ENCODE measurements around the gene CEACAM16. TPM values are rescaled to one million over a fixed set of nuclear protein-coding genes. Genes with fewer than 3 reads are reported as not detected.

The CEACAM16 gene
- total RNA-seq, 2 experiments from 2014 or later = not detected

DNA sequence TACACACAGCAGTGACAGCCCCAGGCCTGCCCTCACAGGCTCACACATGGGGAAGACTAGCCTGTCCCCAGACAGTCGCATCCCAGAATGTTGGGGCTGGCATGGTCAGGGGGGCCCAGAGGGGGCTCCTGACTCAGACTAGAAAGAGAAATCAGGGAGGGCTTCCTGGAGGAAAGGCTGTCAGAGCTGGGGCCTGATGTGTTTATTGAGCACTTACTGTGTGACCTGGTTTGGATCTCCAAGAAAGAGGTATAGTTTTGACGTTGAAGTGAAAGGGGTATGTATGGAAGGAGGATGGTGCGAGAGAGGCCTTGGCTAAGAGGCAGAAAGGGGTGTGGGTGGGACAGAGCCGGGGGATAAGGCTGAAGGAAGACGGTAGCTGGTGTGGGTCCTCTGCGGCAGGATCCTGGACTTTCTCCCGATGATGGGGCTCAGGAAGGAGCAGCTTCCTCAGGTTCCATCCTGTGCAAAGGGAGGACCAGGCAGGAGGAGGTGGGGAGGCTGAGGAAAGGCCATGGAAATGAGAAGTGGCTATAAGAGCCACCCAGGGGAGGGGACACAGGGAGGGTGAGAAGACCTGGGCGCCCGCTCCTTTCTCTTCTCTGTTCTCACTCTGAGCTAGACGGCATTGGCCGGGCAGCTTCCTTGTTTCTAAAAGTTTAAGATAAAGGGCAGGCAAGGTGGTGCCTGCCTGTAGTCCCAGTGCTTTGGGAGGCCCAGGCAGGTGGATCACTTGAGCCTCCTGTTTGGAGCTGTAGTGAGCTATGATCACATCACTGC lies 33.5 kb downstream of the CEACAM16 start:
- Histone ChIP-seq H3K9me3 (ENCODE audit: low read length) (no peaks in the 10 kb centered on the region), H3K4me2 (ENCODE audit: low read length) (no peak overlapping the region), H3K9me2 (ENCODE audit: insufficient read depth, low read length) (no peaks in the 10 kb centered on the region), H3K36me3 (ENCODE audit: insufficient read depth, low read length) (no peaks in the 10 kb centered on the region), H3K4me1 (ENCODE audit: insufficient read depth, low read length, poor library complexity, severe bottlenecking) (peaks cover 6% of the 10 kb centered on the region), H3K27ac (ENCODE audit: low read depth, low read length, poor library complexity, severe bottlenecking) (no peak overlapping the region), H2AFZ (ENCODE audit: low read length) (no peak overlapping the region), H3K79me2 (ENCODE audit: insufficient read depth, low read depth, low read length) (no peaks in the 10 kb centered on the region), H3K4me3 (ENCODE audit: low read depth, low read length, poor library complexity, severe bottlenecking) (no peak overlapping the region), H4K20me1 (ENCODE audit: insufficient read depth, low read length) (no peaks in the 10 kb centered on the region)
- CTCF ChIA-PET (ENCODE audit: unreplicated experiment) = no interaction called here
- no peak for DNase-seq (ENCODE audit: low spot score)
- intact Hi-C loops (cut with micrococcal nuclease; ENCODE audit: unreplicated experiment) = no loop called here
- POLR2A ChIA-PET = no interaction called here
- BruUV-seq (replicated peaks) = no TSS peak
- no peak for TF ChIP-seq EZH2phosphoT487 (IDR thresholded peaks at IDR 0.05; ENCODE audit: borderline replicate concordance, low read depth, low read length)
- TF ChIP-seq, protein P1, sequence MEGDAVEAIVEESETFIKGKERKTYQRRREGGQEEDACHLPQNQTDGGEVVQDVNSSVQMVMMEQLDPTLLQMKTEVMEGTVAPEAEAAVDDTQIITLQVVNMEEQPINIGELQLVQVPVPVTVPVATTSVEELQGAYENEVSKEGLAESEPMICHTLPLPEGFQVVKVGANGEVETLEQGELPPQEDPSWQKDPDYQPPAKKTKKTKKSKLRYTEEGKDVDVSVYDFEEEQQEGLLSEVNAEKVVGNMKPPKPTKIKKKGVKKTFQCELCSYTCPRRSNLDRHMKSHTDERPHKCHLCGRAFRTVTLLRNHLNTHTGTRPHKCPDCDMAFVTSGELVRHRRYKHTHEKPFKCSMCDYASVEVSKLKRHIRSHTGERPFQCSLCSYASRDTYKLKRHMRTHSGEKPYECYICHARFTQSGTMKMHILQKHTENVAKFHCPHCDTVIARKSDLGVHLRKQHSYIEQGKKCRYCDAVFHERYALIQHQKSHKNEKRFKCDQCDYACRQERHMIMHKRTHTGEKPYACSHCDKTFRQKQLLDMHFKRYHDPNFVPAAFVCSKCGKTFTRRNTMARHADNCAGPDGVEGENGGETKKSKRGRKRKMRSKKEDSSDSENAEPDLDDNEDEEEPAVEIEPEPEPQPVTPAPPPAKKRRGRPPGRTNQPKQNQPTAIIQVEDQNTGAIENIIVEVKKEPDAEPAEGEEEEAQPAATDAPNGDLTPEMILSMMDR (conservative IDR thresholded peaks at IDR 0.05; ENCODE audit: low read length) = no peak

DNA sequence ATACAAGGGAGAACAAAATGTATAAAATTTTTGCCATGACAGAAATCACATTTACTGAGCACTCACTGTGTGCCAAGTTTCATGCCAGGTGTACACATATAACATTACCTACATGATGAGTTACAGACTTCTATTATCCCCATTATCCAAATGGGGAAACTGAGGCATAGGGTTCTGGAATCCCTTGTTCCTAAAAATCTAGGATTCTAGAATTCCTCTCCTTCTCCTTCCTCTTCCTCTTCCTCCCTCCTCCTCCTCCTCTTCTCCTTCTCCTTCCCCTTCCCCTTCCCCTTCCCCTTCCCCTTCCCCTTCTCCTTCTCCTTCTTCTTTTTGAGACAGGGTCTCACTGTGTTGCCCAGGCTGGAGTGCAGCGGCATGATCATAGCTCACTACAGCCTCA lies 35.4 kb downstream of the CEACAM16 start:
- BruUV-seq (replicated peaks) = no TSS peak
- Histone ChIP-seq H3K79me2 (ENCODE audit: insufficient read depth, low read depth, low read length) (no peaks in the 10 kb centered on the region), H3K9me3 (ENCODE audit: low read length) (no peaks in the 10 kb centered on the region), H2AFZ (ENCODE audit: low read length) (no peak overlapping the region), H3K4me3 (ENCODE audit: low read depth, low read length, poor library complexity, severe bottlenecking) (no peak overlapping the region), H3K27ac (ENCODE audit: low read depth, low read length, poor library complexity, severe bottlenecking) (no peak overlapping the region), H3K4me2 (ENCODE audit: low read length) (no peak overlapping the region), H3K36me3 (ENCODE audit: insufficient read depth, low read length) (no peaks in the 10 kb centered on the region), H4K20me1 (ENCODE audit: insufficient read depth, low read length) (no peaks in the 10 kb centered on the region), H3K9me2 (ENCODE audit: insufficient read depth, low read length) (no peaks in the 10 kb centered on the region), H3K4me1 (ENCODE audit: insufficient read depth, low read length, poor library complexity, severe bottlenecking) (no peaks in the 10 kb centered on the region)
- POLR2A ChIA-PET = no interaction called here
- no peak for DNase-seq (ENCODE audit: low spot score)
- intact Hi-C loops (cut with micrococcal nuclease; ENCODE audit: unreplicated experiment) = no loop called here
- TF ChIP-seq EZH2phosphoT487 (IDR thresholded peaks at IDR 0.05; ENCODE audit: borderline replicate concordance, low read depth, low read length) = no peak
- TF ChIP-seq, protein P1 (conservative IDR thresholded peaks at IDR 0.05; ENCODE audit: low read length) = no peak
- CTCF ChIA-PET (ENCODE audit: unreplicated experiment) = no interaction called here

DNA sequence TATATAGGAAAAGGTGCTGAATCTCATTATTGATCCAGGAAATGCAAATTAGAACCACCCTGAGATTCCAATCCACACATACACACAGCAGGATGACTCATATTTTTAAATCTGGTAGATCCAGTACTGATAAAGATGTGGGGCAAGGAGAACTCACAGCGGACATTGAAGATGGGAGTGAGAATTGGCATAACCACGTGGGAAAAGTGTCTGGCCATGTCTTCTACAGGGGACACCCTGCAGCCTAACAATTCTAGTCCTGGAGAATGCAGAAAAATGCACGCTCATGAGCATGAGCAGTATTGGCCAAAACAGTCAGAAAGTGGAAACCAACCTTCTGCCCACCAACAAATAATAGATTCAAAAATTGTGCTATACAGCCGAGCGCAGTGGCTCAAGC lies 36.1 kb downstream of the CEACAM16 start:
- Histone ChIP-seq H3K79me2 (ENCODE audit: insufficient read depth, low read depth, low read length) (no peaks in the 10 kb centered on the region), H3K9me2 (ENCODE audit: insufficient read depth, low read length) (no peaks in the 10 kb centered on the region), H3K36me3 (ENCODE audit: insufficient read depth, low read length) (no peaks in the 10 kb centered on the region), H3K4me2 (ENCODE audit: low read length) (no peak overlapping the region), H4K20me1 (ENCODE audit: insufficient read depth, low read length) (no peaks in the 10 kb centered on the region), H3K4me1 (ENCODE audit: insufficient read depth, low read length, poor library complexity, severe bottlenecking) (no peaks in the 10 kb centered on the region), H2AFZ (ENCODE audit: low read length) (no peak overlapping the region), H3K27ac (ENCODE audit: low read depth, low read length, poor library complexity, severe bottlenecking) (no peak overlapping the region), H3K9me3 (ENCODE audit: low read length) (no peaks in the 10 kb centered on the region), H3K4me3 (ENCODE audit: low read depth, low read length, poor library complexity, severe bottlenecking) (no peak overlapping the region)
- POLR2A ChIA-PET = no interaction called here
- CTCF ChIA-PET (ENCODE audit: unreplicated experiment) = no interaction called here
- DNase-seq (ENCODE audit: low spot score) = no peak
- intact Hi-C loops (cut with micrococcal nuclease; ENCODE audit: unreplicated experiment) = no loop called here
- no TSS peak for BruUV-seq (replicated peaks)
- no peak for TF ChIP-seq EZH2phosphoT487 (IDR thresholded peaks at IDR 0.05; ENCODE audit: borderline replicate concordance, low read depth, low read length)
- TF ChIP-seq, protein P1 (conservative IDR thresholded peaks at IDR 0.05; ENCODE audit: low read length) = no peak

Data from OCI-LY7 (cell line).